Gastroesophageal sphincter (tissue), 3 donors: ENCODE results near the gene HEPACAM.

Experiments
- POLR2AphosphoS5 ChIP-seq: sonication (generic); formaldehyde crosslinking; IDR thresholded peaks from one replicate; pipeline ENCODE4 v1.6.1; 2017; ENCODE audit warnings: antibody characterized with exemption
- TF ChIP-seq, protein P1 (sequence below), 4 experiments: fragments of 200-600 bp in 2 of 4; fragments of 450-650 bp in 2 of 4; sonication (generic) in 1 of 4; IDR thresholded peaks; one replicate each; pipeline ENCODE4 v1.5.1; 2017 to 2019; ENCODE audit warnings: antibody characterized with exemption in 4 of 4, mild to moderate bottlenecking in 2 of 4, moderate library complexity in 2 of 4

DNA sequence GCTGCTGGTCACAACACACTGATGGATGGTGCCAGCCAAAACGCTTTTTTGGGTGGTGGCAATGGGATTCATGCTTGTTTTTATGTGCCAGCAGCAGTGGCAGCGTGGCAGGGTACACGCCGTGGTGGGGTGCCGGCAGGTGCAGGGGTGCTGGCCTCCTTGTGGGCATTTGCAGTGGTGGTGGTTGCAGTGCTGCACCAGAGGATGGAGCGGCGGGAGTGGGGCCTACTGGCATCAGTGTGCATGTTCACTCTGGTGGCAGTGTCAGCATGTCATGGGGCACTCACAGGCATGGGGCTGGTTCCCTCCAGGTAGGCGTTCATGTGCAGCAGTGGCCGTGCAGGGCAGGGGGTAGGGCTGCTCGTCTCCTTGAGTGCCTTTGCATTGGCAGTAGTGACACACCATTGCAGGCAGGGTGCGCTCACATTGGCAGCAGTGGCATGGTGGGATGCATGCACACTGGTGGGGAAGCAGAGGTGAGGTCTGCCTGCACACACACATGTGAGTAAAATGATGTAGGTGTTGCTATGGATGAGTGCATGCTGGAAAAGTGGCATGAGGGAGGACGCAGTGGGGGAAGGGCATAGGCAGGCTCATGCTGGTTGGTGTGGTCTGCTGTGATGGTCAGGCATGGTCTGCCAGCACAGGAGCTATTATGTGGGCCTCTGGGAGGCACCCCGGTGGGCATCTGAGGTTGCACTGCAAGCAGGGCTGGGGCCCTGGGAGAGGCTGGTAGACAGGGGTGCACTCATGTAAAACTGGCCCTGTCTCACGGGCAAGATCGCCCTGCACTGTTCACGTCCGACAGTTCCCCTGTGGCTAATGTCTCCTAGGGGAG lies 48.0 kb upstream of the HEPACAM start:
- TF ChIP-seq, protein P1, sequence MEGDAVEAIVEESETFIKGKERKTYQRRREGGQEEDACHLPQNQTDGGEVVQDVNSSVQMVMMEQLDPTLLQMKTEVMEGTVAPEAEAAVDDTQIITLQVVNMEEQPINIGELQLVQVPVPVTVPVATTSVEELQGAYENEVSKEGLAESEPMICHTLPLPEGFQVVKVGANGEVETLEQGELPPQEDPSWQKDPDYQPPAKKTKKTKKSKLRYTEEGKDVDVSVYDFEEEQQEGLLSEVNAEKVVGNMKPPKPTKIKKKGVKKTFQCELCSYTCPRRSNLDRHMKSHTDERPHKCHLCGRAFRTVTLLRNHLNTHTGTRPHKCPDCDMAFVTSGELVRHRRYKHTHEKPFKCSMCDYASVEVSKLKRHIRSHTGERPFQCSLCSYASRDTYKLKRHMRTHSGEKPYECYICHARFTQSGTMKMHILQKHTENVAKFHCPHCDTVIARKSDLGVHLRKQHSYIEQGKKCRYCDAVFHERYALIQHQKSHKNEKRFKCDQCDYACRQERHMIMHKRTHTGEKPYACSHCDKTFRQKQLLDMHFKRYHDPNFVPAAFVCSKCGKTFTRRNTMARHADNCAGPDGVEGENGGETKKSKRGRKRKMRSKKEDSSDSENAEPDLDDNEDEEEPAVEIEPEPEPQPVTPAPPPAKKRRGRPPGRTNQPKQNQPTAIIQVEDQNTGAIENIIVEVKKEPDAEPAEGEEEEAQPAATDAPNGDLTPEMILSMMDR (IDR thresholded peaks at IDR 0.05) = no peak
- no peak for TF ChIP-seq POLR2AphosphoS5
